GM12872 (cell line): ENCODE results near the gene TIMP4.

Experiments used
- CTCF ChIP-seq: IDR thresholded peaks from 3 replicates; pipeline ENCODE4 v1.5.1; 2011; ENCODE audit warnings: low read depth, mild to moderate bottlenecking, low read length, moderate library complexity; ENCODE audit not compliant: insufficient read depth

TIMP4 gene

GRCh38 chr3:12157026-12157425 is 1.7 kb downstream of the TIMP4 start:
- TF ChIP-seq CTCF: no peak

- TF ChIP-seq CTCF: no peak
Measured at GRCh38 chr3:12155828-12156227, 2.9 kb downstream of the TIMP4 start.

GRCh38 chr3:12155264-12155663 is 3.4 kb downstream of the TIMP4 start:
- TF ChIP-seq CTCF: no peak

GRCh38 chr3:12154151-12154550 is 4.6 kb downstream of the TIMP4 start:
- no peak for TF ChIP-seq CTCF

GRCh38 chr3:12150112-12150511 is 8.6 kb downstream of the TIMP4 start:
- no peak for TF ChIP-seq CTCF

- no peak for TF ChIP-seq CTCF
Measured at GRCh38 chr3:12149029-12149428, 9.7 kb downstream of the TIMP4 start.

GRCh38 chr3:12148183-12148940 is 10.3 kb downstream of the TIMP4 start:
- no peak for TF ChIP-seq CTCF
